ENCODE measurements around the gene FOXO6. TPM values are rescaled to one million over a fixed set of nuclear protein-coding genes. Genes with fewer than 3 reads are reported as not detected.
A peak's percentile ranks its signal among the peaks of the same experiment; 100 is the strongest.

The FOXO6 gene
- total RNA-seq, 1 experiment from 2014 or later: 0.59 TPM

- ChIA-PET CTCF (no interaction called here), POLR2A (no interaction called here)
- H3K4me3 ChIP-seq (ENCODE audit: low read depth, low read length): no peak overlapping the region
- peaks cover 13% of the 10 kb centered on the region for H3K4me1 Mint-ChIP-seq (ENCODE audit: low read depth, unreplicated experiment)
- BruUV-seq (replicated peaks): no TSS peak
- intact Hi-C loops (cut with micrococcal nuclease; ENCODE audit: unreplicated experiment): no loop called here
- no peaks in the 10 kb centered on the region for H3K27me3 Mint-ChIP-seq (ENCODE audit: insufficient read depth, unreplicated experiment)
- H3K36me3 ChIP-seq (ENCODE audit: control insufficient read depth, insufficient read depth, low read length): no peaks in the 10 kb centered on the region
- H3K27ac Mint-ChIP-seq (ENCODE audit: unreplicated experiment): no peak overlapping the region
- H3K9me3 Mint-ChIP-seq (ENCODE audit: unreplicated experiment): no peaks in the 10 kb centered on the region
- no peaks in the 10 kb centered on the region for H3K27me3 ChIP-seq (replicated peaks; ENCODE audit: control insufficient read depth, insufficient read depth, low read length)
- no peak overlapping the region for H3K4me3 Mint-ChIP-seq (ENCODE audit: unreplicated experiment)
- no peaks in the 10 kb centered on the region for H3K9me3 ChIP-seq
- TF ChIP-seq CTCF (IDR thresholded peaks at IDR 0.05; ENCODE audit: insufficient read depth in 1 of 2, low read depth in 1 of 2, low read length in 1 of 2, severe bottlenecking in 1 of 2, unreplicated experiment in 1 of 2): no peak
- no peak for DNase-seq
- H3K36me3 Mint-ChIP-seq (ENCODE audit: insufficient read depth, unreplicated experiment): peaks cover 6% of the 10 kb centered on the region
- H3K4me1 ChIP-seq: peaks cover 6% of the 10 kb centered on the region
Observed at GRCh38 chr1:41356752-41357151, 4.5 kb upstream of the FOXO6 start.

GRCh38 chr1:41357451-41358101 lies 3.7 kb upstream of the FOXO6 start:
- no peak for TF ChIP-seq CTCF (IDR thresholded peaks at IDR 0.05; ENCODE audit: insufficient read depth in 1 of 2, low read depth in 1 of 2, low read length in 1 of 2, severe bottlenecking in 1 of 2, unreplicated experiment in 1 of 2)
- no peaks in the 10 kb centered on the region for H3K27me3 ChIP-seq (replicated peaks; ENCODE audit: control insufficient read depth, insufficient read depth, low read length)
- Mint-ChIP-seq H3K4me1 (ENCODE audit: low read depth, unreplicated experiment) (peaks cover 13% of the 10 kb centered on the region), H3K36me3 (ENCODE audit: insufficient read depth, unreplicated experiment) (peaks cover 6% of the 10 kb centered on the region), H3K9me3 (ENCODE audit: unreplicated experiment) (no peaks in the 10 kb centered on the region), H3K27ac (ENCODE audit: unreplicated experiment) (peak overlapping the region; percentile 28), H3K27me3 (ENCODE audit: insufficient read depth, unreplicated experiment) (no peaks in the 10 kb centered on the region), H3K4me3 (ENCODE audit: unreplicated experiment) (no peak overlapping the region)
- no peaks in the 10 kb centered on the region for H3K36me3 ChIP-seq (ENCODE audit: control insufficient read depth, insufficient read depth, low read length)
- BruUV-seq (replicated peaks): no TSS peak
- POLR2A ChIA-PET: no interaction called here
- H3K4me1 ChIP-seq: peaks cover 6% of the 10 kb centered on the region
- no peak overlapping the region for H3K4me3 ChIP-seq (ENCODE audit: low read depth, low read length)
- intact Hi-C loops (cut with micrococcal nuclease; ENCODE audit: unreplicated experiment): no loop called here
- CTCF ChIA-PET: no interaction called here
- H3K9me3 ChIP-seq: no peaks in the 10 kb centered on the region
- no peak for DNase-seq

GRCh38 chr1:41358131-41359021 lies 2.9 kb upstream of the FOXO6 start:
- BruUV-seq (replicated peaks): no TSS peak
- H3K27me3 ChIP-seq (replicated peaks; ENCODE audit: control insufficient read depth, insufficient read depth, low read length): no peaks in the 10 kb centered on the region; the same call in 1 of the 2 replicates
- intact Hi-C loops (cut with micrococcal nuclease; ENCODE audit: unreplicated experiment): no loop called here
- POLR2A ChIA-PET: no interaction called here
- H3K4me3 ChIP-seq (ENCODE audit: low read depth, low read length): no peak overlapping the region
- Mint-ChIP-seq H3K9me3 (ENCODE audit: unreplicated experiment) (no peaks in the 10 kb centered on the region), H3K27me3 (ENCODE audit: insufficient read depth, unreplicated experiment) (no peaks in the 10 kb centered on the region), H3K4me1 (ENCODE audit: low read depth, unreplicated experiment) (peaks cover 13% of the 10 kb centered on the region), H3K4me3 (ENCODE audit: unreplicated experiment) (no peak overlapping the region), H3K36me3 (ENCODE audit: insufficient read depth, unreplicated experiment) (peaks cover 6% of the 10 kb centered on the region), H3K27ac (ENCODE audit: unreplicated experiment) (peak overlapping the region; percentile 28)
- no peak for TF ChIP-seq CTCF (IDR thresholded peaks at IDR 0.05; ENCODE audit: insufficient read depth in 1 of 2, low read depth in 1 of 2, low read length in 1 of 2, severe bottlenecking in 1 of 2, unreplicated experiment in 1 of 2)
- no peaks in the 10 kb centered on the region for H3K9me3 ChIP-seq
- no peak for DNase-seq
- no peaks in the 10 kb centered on the region for H3K36me3 ChIP-seq (ENCODE audit: control insufficient read depth, insufficient read depth, low read length)
- CTCF ChIA-PET: no interaction called here
- H3K4me1 ChIP-seq: peaks cover 6% of the 10 kb centered on the region
